Stimulated activated CD4-positive, alpha-beta T cell treated with anti-CD3 and anti-CD28 coated beads, Interleukin-4, amount 100 ng/mL, for 4 hours (primary cell): ENCODE results near the gene ABHD16A.
A peak's percentile ranks its signal among the peaks of the same experiment; 100 is the strongest.

Experiments
- DNase-seq, 2 experiments: peaks; one replicate each; pipeline ENCODE4 v3.0.0-alpha.2; 2020

ABHD16A gene

DNA sequence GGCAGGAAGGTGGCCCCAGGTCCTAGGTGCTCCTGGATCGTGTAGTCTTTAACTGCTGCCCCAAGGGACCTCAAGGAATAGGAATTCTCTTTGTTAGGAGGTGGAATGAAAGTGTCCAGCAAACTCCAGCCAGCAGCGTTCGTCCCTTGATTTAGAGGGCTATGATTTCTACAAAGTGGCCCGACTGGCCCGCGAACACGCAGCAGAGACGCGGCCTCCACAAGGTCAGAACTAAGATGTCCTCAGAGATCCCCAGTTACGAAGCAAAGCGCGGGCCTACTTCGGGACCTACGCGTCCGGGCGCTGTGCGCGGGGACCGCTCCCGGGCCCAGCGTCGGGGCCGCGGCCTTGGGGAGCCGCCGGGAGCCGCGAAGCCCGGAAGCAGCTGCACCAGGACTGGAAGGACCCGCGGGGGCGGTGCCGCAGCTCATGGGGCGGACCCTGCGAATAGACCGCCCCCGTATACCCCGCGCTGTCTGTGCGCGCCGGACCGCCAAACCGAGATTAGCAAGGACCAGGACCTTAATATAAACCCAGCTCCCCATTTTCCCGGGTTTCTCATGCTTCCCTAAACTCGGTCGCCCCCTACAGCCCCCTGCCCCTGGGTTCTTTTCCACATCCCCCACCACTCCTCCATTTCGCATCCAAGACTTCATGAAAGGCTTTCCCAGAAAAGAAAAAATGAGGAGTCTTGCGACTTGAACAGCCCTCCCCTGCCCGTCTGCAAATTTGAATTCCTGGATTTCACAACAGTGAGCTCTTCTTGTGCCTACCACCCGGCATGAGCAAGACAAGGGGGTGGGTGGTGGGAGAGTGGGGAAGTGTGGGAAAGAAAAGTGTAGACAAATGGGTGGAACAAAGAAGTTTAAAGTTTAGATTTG, 42.5 kb downstream of the ABHD16A start, which contains the start of gene C6orf47:
Gene C6orf47 (minus strand): TSS at position 398 of the 881 bp plus-strand sequence. CDS start 831 bp downstream, outside the sequence.
- DNase-seq: peak; percentile 72 to 73

DNA sequence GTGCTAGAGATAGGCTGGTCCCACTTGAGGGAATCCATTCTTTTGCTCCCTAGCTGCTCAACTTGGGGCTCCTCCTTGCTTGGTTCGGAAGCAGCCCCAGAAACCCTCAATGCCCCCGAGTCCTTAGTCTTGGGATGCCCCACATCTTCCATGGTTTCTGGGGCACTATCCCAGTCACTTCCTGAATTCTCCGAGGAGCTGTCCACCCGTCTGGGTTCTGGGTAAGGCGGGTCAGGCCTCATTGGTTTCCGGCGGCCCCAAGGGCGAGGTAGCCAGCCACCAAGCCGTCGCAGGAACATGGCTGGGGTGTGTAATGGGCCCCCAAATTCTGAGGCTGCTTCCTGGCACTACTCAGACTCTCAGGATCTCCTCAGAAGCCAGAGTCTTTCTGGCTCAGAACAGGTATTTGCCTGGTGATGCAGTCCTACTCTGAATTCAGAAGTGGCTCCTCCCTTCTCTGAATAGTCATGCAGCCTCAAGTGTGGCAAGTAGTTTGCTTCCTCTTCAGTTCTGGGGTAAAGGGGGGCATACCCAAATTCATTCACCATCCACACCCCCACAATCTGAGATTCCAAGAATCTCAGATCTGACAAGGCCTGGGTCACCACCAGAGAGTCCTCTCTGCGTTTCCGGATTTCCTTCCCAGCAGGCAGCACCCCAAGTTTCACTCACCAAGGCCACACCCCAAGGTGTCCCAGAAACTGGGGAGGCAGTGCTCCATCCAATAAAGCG, 43.3 kb downstream of the ABHD16A start:
- DNase-seq: no peak

DNA sequence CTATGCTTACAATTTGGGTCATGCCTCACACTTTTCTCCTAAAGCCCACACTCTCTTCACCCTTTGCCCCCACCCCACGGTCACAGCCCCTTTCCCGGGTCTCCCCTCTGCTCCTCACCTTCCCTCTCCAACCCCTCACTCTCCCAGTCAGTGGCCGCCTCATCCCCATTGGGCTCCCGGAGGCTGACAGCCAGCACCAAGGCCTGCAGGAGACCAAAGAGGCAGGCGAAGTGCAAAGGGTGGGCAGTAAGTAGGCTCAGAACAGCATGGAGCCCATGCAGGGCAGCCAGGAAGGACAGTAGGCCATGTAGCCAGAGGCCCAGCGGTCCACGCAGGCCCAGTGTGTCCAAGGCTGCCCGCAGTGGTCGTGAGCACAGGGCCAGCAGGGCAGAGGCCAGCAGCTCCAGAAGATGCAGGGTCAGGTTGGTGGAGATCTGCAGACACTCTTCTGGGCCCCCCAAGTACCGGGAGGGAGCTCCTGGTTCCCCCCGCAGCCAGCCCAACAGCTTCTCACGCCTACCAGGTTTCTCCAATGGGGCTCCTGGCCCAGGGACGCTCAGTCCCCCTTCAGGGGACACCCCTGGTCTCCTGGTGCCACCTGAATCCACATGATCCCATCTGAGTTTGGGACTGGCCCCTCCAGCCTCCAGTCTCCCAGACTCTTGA, 44.0 kb downstream of the ABHD16A start:
- DNase-seq: no peak

DNA sequence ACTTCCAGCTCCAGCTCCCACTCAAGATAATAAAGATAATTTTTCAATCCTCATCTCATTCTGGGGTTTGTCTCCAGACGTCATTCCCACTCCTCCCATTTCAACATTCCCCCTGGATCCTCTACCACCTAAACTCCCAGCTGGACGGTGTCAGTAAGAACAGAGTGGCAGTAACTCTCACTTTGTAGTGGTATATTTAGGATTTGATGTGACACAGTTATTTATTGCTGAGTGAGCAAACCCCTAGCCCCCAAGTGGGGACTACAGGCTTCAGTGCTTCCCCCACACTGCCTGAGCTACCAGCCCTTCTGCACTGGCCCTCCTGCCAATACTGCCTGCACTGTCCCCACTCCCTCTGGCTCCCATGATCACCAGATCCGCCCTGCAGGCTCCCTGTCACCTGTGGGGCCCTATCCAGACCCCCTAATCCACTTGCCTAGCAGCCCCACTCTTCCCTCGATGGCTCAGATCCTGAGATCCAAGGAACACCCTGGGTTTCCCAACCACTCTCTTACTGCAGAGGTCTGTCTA, 44.9 kb downstream of the ABHD16A start:
- no peak for DNase-seq

DNA sequence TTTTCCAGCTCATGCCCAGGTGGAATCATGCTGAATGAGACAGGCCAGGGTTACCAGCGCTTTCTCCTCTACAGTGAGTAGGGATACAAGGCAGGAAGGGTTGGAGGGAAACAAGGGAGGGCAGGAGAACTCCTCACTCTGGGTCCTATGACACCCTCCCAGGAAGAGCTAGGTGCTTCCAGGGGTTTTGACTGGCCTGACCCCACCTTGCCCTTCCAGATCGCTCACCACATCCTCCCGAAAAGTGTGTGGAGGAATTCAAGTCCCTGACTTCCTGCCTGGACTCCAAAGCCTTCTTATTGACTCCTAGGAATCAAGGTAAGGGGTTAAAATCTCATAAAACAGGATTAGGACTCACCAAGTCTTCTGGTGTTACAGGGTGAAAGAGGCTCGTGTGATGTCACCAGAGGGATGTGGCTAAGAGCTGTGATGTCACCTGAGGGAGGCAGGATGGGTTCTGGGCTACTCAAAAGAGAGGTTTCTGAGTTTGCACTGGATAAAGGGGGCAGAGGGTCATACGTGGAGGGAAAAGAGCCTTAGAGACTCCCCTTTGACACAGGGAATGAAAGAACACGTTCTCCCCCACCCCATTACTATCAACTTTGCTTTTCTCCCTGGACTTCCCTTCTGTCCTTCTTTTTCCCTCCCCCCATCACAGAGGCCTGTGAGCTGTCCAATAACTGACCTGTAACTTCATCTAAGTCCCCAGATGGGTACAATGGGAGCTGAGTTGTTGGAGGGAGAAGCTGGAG, 45.5 kb downstream of the ABHD16A start:
- DNase-seq: no peak

DNA sequence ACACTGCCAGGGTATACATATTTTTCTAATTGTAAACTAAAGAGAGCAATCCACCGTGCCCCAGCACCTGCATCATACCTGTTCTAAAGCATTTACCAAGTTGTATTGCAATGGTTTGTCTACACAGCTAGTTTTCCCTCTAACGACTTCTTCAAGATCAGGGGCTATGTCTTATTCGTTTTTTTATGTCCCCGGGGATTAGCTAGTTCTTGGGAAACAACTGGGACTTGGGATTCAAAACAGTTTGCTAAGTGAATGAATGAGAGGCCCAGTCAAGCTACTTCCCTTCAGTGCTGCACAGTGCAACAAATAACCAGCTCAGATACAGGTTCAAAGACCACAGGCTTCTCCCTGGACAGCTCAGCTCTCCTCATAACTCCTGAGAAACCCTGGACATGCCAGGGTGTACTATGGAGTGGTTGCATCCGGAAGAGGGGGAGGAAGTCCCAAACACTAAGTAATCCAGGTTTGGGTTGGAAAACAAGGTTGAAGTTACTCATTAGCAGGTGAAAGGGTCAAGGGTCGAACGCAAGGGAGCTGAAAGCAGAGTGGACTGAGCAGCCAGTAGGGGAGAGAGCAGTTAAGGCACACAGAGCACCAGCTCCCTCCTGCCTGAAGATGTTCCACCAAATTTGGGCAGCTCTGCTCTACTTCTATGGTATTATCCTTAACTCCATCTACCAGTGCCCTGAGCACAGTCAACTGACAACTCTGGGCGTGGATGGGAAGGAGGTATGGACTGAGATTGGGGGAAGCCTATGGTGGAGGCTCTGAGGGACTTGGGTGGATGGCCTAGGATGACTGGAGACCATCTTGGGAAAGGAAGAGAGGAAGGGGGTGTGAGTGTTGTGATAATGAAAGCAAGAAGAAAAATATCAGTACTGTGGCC, 47.5 kb downstream of the ABHD16A start, which contains the start of gene APOM:
Gene APOM (plus strand): TSS at position 546 of the 889 bp plus-strand sequence. CDS start 73 bp downstream, at position 619.
- DNase-seq: no peak

DNA sequence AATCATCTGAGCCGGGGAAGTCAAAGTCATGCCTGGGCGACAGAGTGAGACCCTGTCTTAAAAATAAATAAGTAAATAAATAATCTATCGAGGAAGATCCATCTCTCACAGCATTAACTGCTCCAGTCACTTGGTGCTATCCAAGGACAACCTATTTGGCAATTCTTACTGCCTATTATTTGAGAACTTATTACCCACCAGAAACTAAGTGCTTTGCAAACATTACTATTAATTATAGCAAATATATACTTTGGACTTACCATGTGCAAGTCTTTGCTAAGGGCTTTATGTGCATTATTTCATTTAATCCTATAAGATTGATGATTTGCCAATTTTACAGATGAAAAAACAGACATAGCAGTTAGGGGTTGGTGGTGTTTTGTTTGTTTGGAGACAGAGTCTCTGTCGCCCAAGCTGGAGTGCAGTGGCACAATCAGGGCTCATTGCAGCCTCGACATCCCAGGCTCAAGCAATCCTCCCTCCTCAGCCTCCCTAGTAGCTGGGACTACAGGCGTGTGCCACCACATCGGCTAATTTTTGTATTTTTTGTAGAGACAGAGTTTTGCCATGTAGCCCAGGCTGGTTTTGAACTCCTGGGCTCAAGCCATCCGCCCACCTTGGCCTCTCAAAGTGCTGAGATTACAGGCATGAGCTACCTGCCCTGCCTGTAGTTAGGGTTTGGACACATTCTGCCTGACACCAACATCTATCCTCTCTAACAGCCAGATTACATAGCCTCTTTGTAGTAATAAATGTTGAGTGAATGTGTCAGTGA, 48.4 kb downstream of the ABHD16A start:
- no peak for DNase-seq

DNA sequence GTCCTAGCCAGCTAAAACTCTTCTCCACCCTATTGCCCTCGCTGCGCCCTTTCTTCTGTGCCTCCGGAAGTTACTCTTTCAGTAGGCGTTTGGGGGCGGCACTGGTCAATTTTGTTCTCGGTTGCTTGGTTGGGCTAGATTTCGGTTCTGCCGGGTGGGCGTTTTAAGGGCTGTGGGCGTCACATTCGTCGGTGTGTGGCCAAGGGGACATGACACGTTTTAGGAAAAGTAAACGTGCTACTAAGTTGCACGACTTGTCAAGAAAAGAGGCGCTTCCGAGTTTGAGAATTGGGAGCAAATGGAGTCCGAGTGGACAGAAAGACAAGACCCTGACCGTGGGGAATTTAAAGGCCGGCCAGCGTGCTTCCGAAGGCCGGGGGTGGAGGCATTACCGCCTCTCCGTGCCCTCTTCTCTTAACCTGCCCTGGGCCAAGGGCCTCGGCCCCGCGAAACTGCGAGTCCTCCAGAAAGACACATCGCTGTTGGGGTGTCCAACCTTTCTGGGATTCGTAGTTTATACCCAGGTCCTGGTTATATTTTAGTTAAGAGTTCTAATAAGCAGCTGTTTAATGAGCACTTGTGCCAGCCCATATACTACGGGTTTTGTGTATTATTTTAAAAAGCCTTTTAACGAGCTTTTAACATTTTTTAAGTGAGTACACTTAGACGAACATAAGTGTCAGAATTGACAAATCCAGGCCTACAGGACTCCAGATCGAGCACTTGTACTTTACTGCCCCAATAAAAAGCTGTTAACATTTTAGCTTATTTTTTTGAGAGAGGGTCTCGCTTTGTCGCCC, 50.0 kb downstream of the ABHD16A start:
- peak; percentile 75 to 90 for DNase-seq

DNA sequence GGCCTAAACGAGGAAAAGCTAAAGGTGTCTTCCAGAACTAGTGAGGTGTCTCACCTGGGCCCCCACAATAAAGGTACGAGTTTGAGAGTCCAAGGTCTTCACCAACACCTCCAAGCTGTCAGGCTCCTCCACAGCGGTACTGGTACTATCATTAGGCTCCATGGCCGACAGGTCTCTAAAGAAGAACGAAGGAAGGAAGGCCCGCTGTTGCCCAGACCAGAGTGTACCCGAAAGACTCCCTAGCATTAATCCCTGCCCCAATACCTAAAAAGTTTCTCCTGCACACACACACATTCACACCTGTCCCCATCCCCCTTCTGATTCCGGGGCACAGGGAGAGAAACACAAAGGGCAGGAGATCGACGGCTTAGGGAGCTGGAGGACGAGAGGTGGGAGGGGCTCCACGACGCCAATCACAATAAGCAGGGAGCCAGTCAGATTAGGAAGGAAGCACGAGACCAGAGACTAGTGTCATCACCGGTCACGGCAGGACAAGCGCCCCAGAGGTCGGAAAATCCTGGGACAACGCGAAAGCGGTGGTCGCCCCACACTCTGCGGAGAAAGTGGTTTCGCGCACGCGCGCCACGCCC, 51.4 kb downstream of the ABHD16A start:
- DNase-seq: no peak

DNA sequence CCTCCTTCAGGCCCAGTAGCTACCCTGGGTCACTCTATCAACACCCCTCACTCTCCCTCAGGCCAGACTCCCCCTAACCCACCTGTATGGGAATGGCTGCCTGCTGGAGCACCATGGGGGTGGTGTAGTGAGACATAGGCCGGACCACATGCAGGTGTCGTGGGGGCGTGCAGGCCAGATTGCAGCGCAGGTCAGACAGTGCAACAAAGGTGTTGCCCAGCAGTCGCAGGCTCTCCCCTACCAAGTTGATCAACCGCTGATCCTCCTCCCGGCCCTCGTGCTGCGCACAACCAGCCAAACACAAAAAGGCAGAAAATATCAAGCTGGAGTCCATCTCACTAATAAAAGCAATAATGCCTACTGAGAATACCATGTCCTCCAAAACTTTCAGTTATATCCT, 57.8 kb downstream of the ABHD16A start:
- no peak for DNase-seq

DNA sequence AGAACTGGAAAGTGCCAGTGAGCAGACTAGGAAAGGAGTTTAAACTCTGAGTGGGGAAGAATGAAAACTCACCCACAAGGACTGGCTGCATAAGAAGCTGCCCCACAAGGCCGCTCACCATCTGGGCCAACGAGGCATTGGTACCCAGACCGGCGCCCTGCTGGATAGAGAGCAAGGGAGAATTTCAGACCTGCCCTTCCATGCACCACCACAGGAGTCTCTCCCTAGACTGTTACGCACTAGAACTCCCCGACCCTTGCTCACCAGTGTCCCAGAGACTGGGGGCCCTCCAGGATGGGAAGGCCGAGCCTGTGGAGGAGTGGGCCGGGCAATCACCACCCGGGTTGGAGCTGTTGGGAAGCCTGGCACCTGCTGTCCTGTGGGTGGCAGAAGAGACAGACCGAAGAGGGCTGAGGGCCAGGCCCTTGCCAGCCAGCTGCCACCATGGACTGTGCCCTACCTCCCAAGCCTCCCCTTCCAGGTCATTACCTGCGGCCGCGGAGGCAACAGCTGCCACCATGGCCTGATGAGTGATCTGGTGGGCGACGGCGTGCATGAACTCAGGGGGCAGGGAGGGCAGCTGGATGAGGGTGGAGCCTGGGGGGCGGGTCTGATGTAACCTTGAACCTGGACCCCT, 59.2 kb downstream of the ABHD16A start:
- no peak for DNase-seq

DNA sequence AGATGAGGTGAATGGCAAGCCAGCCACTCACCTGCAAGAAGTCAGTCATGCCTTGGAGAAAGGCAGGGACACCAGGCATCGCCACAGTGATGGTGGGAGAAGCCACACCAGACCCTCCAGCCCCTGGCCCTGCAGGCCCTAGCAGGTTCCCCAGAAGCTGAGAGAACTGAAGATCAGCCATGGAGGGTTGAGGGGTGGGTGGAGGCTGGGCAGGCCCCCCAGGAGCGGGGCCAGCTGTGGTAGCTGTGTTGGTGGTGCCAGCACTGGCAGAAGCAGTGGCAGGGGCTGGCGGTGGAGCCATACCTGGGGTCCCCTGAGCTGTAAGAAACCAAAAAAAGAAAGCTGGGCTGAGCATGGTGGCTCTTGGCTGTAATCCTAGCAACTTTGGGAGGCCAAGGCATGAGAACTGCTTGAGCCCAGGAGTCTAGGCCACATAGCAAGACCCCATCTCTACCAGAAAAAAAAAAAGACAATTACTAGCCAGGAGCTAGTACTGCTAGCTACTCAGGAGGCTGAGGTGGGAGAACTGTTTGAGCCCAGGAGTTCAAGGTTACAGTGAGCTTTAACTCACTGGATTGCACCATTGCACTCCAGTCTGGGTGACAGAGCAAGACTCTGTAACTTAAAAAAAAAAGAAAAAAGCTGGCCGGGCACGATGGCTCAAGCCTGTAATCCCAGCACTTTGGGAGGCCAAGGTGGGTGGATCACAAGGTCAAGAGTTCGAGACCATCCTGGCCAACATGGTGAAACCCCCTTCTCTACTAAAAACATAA, 60.1 kb downstream of the ABHD16A start:
- no peak for DNase-seq

DNA sequence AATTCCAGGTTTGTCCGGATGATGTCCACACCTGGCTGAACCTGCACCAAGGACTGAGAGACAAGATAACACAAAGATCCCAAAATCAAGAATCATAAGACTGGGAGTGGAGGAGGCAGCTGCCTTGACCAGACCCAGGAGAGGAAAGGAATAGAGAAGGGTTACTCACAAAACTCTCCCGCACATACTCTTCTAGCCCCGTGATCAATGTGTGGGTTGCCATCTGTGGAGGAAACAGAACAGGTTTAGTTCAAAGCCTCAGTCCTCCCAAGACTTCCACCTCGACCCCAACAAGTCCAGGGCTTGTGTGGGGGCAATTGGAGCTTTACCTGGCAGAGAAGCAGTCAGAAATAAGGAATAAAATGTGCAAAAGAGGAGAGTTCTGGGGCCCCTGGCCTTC, 61.8 kb downstream of the ABHD16A start:
- no peak for DNase-seq

DNA sequence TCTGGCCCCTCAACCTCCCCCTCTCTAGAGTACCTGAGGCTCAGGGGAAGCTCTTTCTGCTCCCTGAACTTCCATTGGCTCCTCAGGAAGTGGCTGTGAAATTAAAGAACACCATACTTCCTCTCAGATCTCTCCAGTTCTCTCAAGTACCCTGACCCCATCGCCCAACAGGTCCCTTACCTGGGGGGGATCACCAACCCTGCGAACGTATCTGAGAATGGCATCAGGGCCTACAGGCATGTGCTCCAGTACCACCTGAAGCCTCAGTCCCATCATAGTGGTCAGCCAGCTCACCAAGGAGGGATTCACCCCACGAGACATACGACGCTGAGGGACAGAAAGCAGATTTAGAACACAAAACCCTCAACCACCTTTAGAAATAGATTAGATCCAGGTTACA, 62.5 kb downstream of the ABHD16A start:
- no peak for DNase-seq

DNA sequence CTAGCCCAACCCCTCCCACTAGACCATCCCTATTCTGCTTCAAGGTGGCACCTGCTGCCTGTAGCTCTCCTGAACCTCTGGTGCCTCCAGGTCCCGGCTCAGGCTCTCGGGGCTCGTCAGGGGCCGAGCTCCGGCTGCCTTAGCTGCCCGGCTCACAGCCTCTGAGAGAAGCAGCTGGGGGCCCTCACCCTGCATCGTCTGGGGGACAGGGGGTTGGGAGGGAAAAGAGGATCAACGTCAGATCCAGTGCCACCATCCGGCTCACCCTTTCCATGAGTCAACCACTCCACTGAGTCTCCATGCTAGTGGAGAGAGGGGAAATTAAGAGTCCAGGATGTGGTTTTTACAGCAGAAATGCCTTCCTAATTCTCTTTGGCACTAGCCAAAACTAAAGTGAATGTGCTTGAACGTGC, 63.7 kb downstream of the ABHD16A start:
- DNase-seq: no peak

DNA sequence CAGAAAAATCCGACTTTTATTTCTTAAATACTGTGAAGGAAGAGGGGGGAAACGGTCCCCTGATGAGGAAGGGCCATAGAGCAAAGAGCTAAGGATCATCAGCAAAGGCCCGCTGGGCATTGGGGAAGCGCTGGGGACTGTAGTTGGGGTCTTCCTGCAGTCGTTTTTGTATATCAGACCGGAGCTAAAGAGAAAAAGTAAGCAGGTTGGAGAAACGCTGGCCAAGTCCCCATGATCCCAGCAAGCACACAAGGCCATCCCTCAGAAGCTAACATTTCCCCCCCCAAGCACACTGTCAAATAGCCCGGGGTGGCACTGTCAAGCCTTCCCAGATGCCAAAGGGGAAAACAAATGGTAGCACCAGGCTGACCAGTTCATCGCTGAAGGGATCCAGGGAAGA, 64.1 kb downstream of the ABHD16A start:
- DNase-seq: no peak
